ENCODE results near the gene SEMA7A. TPM values are rescaled to one million over a fixed set of nuclear protein-coding genes. Genes with fewer than 3 reads are reported as not detected.

The SEMA7A gene
- total RNA-seq, 4 donors from 2014 or later: 31.8 to 35.6 (median 33.8) TPM

- 63 to 69% methylated on average over 12 of the region's 12 CpGs for WGBS, 2 donors
- no peak overlapping the region for H3K4me3 ChIP-seq
These were observed 53.2 kb downstream of the SEMA7A start for GRCh38 chr15:74380361-74381189.

GRCh38 chr15:74378848-74379247, 54.9 kb downstream of the SEMA7A start:
- Histone ChIP-seq H3K27ac (no peak overlapping the region), H3K36me3 (no peaks in the 10 kb centered on the region), H3K4me1 (peaks cover 0 to 25% (median 15%) of the 10 kb centered on the region in 4 donors), H3K4me3 (no peak overlapping the region), H3K9me3 (no peaks in the 10 kb centered on the region), H3K27me3 (no peaks in the 10 kb centered on the region)
- no peak for TF ChIP-seq POLR2A (IDR thresholded peaks at IDR 0.05)
- no peak for TF ChIP-seq CTCF (IDR thresholded peaks at IDR 0.05)
- no peak for TF ChIP-seq EP300 (IDR thresholded peaks at IDR 0.05)
- WGBS, 2 donors: 49 to 63% methylated on average over 6 to 9 of the region's 9 CpGs
- DNase-seq (ENCODE audit: low spot score in 2 of 2): no peak

More at GRCh38 chr15:74380361-74381189, 53.2 kb downstream of the SEMA7A start:
- Histone ChIP-seq H3K27ac (no peak overlapping the region), H3K4me1 (peaks cover 0 to 30% (median 12%) of the 10 kb centered on the region in 4 donors), H3K36me3 (no peaks in the 10 kb centered on the region), H3K9me3 (no peaks in the 10 kb centered on the region), H3K27me3 (no peaks in the 10 kb centered on the region)
- DNase-seq (ENCODE audit: low spot score in 2 of 2): no peak
- no peak for TF ChIP-seq EP300 (IDR thresholded peaks at IDR 0.05)
- no peak for TF ChIP-seq POLR2A (IDR thresholded peaks at IDR 0.05)
- TF ChIP-seq CTCF (IDR thresholded peaks at IDR 0.05): no peak

GRCh38 chr15:74377831-74378766, 55.7 kb downstream of the SEMA7A start:
- TF ChIP-seq CTCF (IDR thresholded peaks at IDR 0.05) (no peak), EP300 (IDR thresholded peaks at IDR 0.05) (no peak), POLR2A (IDR thresholded peaks at IDR 0.05) (no peak)
- H3K27ac ChIP-seq: no peak overlapping the region
- H3K4me3 ChIP-seq: no peak overlapping the region
- WGBS, 2 donors: 85 to 88% methylated on average over 15 of the region's 15 CpGs
- H3K9me3 ChIP-seq: no peaks in the 10 kb centered on the region
- H3K4me1 ChIP-seq: peaks cover 0 to 31% (median 13%) of the 10 kb centered on the region in 4 donors
- H3K36me3 ChIP-seq: no peaks in the 10 kb centered on the region
- no peak for DNase-seq (ENCODE audit: low spot score in 2 of 2)
- no peaks in the 10 kb centered on the region for H3K27me3 ChIP-seq

GRCh38 chr15:74376825-74377581, 56.8 kb downstream of the SEMA7A start:
- no peak overlapping the region for H3K4me3 ChIP-seq
- H3K9me3 ChIP-seq: no peaks in the 10 kb centered on the region
- peaks cover 0 to 23% (median 7%) of the 10 kb centered on the region in 4 donors for H3K4me1 ChIP-seq
- no peaks in the 10 kb centered on the region for H3K27me3 ChIP-seq
- H3K36me3 ChIP-seq: no peaks in the 10 kb centered on the region
- 84 to 87% methylated on average over 6 of the region's 6 CpGs for WGBS, 2 donors
- no peak for DNase-seq (ENCODE audit: low spot score in 2 of 2)
- H3K27ac ChIP-seq: no peak overlapping the region
- TF ChIP-seq EP300 (IDR thresholded peaks at IDR 0.05) (no peak), CTCF (IDR thresholded peaks at IDR 0.05) (no peak), POLR2A (IDR thresholded peaks at IDR 0.05) (no peak)

All from tibial nerve (tissue), 4 donors.